SJCRH30 (cell line): ENCODE data around the gene TANGO6. TPM values are rescaled to one million over a fixed set of nuclear protein-coding genes. Genes with fewer than 3 reads are reported as not detected.

Experiments
- DNase-seq, 2 experiments: peaks; one replicate each; pipeline ENCODE4 v3.0.0-alpha.2; 2015 to 2020
- H3K27ac ChIP-seq: fragments of 250-450 bp; sonication (Bioruptor Pico); 2 replicates; pipeline ENCODE4 v1.5.1; 2020; ENCODE audit warnings: mild to moderate bottlenecking, moderate library complexity
- H3K27me3 ChIP-seq: fragments of 250-450 bp; sonication (Bioruptor Pico); 2 replicates; pipeline ENCODE4 v1.5.1; 2020; ENCODE audit warnings: mild to moderate bottlenecking, moderate library complexity
- H3K36me3 ChIP-seq: fragments of 250-450 bp; sonication (Bioruptor Pico); 2 replicates; pipeline ENCODE4 v1.5.1; 2020; ENCODE audit warnings: mild to moderate bottlenecking, moderate library complexity
- H3K4me1 ChIP-seq: fragments of 250-450 bp; sonication (Bioruptor Pico); 2 replicates; pipeline ENCODE4 v1.5.1; 2020; ENCODE audit warnings: mild to moderate bottlenecking, moderate library complexity
- H3K4me3 ChIP-seq: fragments of 250-450 bp; sonication (Bioruptor Pico); 2 replicates; pipeline ENCODE4 v1.5.1; 2020; ENCODE audit warnings: mild to moderate bottlenecking, moderate library complexity
- H3K9me3 ChIP-seq: fragments of 250-450 bp; sonication (Bioruptor Pico); replicated peaks from 2 replicates; pipeline ENCODE4 v1.5.1; 2020; ENCODE audit warnings: mild to moderate bottlenecking, moderate library complexity
- total RNA-seq: library from RNA; depleted of rRNA; stranded (reverse); fragments of >200 nt; shearing (Covaris generic); gene quantifications from 2 replicates; pipeline ENCODE4 v1.2.3, GENCODE V29; 2014

Gene TANGO6
- total RNA-seq, 1 experiment from 2014 or later: 7.3 TPM

- Histone ChIP-seq H3K9me3 (no peaks in the 10 kb centered on the region), H3K27me3 (no peaks in the 10 kb centered on the region), H3K4me3 (no peak overlapping the region), H3K36me3 (no peaks in the 10 kb centered on the region), H3K27ac (no peak overlapping the region), H3K4me1 (no peaks in the 10 kb centered on the region)
- no peak for DNase-seq
Measured at GRCh38 chr16:68915589-68915988, 72.3 kb downstream of the TANGO6 start.

DNA sequence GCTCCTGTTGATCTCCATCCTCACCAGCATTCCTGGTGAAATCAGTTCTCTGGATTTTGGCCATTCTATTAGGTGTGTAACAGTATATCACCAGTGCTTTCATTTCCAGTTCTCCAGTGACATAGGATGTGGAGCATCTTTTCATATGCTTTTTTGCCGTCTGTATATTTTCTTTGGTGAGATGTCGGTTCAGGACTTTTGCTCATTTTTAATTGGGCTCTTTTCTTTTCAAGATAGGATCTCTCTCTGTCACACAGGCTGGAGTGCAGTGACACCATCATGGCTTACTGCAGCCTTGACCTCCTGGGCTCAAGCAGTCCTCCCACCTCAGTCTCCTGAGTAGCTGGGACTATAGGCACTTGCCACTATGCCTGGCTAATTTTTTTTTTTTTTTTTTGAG lies 74.2 kb downstream of the TANGO6 start:
- no peak overlapping the region for H3K27ac ChIP-seq
- no peak for DNase-seq
- H3K4me1 ChIP-seq: no peaks in the 10 kb centered on the region
- no peaks in the 10 kb centered on the region for H3K9me3 ChIP-seq
- H3K27me3 ChIP-seq: no peaks in the 10 kb centered on the region
- H3K4me3 ChIP-seq: no peak overlapping the region
- no peaks in the 10 kb centered on the region for H3K36me3 ChIP-seq

- Histone ChIP-seq H3K27me3 (no peaks in the 10 kb centered on the region), H3K9me3 (no peaks in the 10 kb centered on the region), H3K27ac (no peak overlapping the region), H3K4me1 (no peaks in the 10 kb centered on the region), H3K4me3 (no peak overlapping the region), H3K36me3 (no peaks in the 10 kb centered on the region)
- no peak for DNase-seq
Measured at GRCh38 chr16:68920349-68920748, 77.0 kb downstream of the TANGO6 start.

DNA sequence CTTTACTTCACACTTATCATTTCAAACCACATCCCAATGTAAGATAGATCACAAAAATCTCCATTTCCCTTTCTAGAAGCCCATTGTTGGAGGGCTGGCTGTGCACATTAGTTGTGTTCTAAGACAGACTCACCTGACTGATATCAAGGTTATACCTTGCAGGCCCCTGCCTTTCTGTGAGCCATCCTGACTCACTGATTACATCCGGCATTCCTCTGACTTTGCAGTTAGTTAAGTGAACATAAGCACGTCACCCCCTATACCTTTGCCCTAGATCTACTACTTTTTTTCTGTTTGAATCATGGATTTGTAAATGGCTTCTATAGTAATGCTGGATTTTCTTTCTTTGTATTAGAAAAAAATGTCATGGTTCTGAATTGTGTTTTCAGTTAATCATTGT lies 78.3 kb downstream of the TANGO6 start:
- H3K36me3 ChIP-seq: no peaks in the 10 kb centered on the region
- no peaks in the 10 kb centered on the region for H3K4me1 ChIP-seq
- no peaks in the 10 kb centered on the region for H3K9me3 ChIP-seq
- H3K27me3 ChIP-seq: no peaks in the 10 kb centered on the region
- no peak overlapping the region for H3K4me3 ChIP-seq
- no peak overlapping the region for H3K27ac ChIP-seq
- no peak for DNase-seq

- no peak for DNase-seq
- no peaks in the 10 kb centered on the region for H3K36me3 ChIP-seq
Measured at GRCh38 chr16:68923116-68923515, 79.8 kb downstream of the TANGO6 start.

GRCh38 chr16:68927018-68927417 lies 83.7 kb downstream of the TANGO6 start:
- no peaks in the 10 kb centered on the region for H3K4me1 ChIP-seq
- DNase-seq: no peak
- H3K27ac ChIP-seq: no peak overlapping the region
- H3K27me3 ChIP-seq: no peaks in the 10 kb centered on the region
- H3K9me3 ChIP-seq: no peaks in the 10 kb centered on the region
- no peak overlapping the region for H3K4me3 ChIP-seq
- no peaks in the 10 kb centered on the region for H3K36me3 ChIP-seq

More at GRCh38 chr16:68923116-68923515, 79.8 kb downstream of the TANGO6 start:
- H3K27me3 ChIP-seq: no peaks in the 10 kb centered on the region
- H3K27ac ChIP-seq: no peak overlapping the region
- no peaks in the 10 kb centered on the region for H3K9me3 ChIP-seq
- H3K4me3 ChIP-seq: no peak overlapping the region
- H3K4me1 ChIP-seq: no peaks in the 10 kb centered on the region

DNA sequence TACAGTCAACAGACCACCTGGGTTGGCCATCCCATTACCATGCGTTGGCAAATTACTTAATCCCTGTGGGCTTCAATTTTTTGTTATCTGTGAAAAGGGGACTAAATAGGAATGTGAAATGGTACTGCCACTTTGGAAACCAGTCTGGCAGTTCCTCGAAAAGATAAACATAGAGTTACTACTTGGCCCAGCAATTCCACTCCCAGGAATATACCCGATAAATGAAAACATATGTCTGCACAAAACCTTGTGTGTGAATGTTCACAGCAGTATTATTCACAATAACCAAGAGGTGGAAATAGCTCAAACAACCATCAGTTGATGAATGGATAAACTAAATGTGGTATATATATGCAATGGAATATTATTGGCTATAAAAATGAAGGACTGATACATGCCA lies 87.9 kb downstream of the TANGO6 start:
- Histone ChIP-seq H3K27ac (no peak overlapping the region), H3K9me3 (no peaks in the 10 kb centered on the region), H3K4me1 (no peaks in the 10 kb centered on the region), H3K36me3 (no peaks in the 10 kb centered on the region), H3K4me3 (no peak overlapping the region), H3K27me3 (no peaks in the 10 kb centered on the region)
- DNase-seq: no peak

GRCh38 chr16:68934402-68934801 lies 91.1 kb downstream of the TANGO6 start:
- Histone ChIP-seq H3K36me3 (no peaks in the 10 kb centered on the region), H3K4me3 (no peak overlapping the region), H3K27me3 (no peaks in the 10 kb centered on the region), H3K9me3 (no peaks in the 10 kb centered on the region), H3K27ac (no peak overlapping the region), H3K4me1 (no peaks in the 10 kb centered on the region)
- no peak for DNase-seq

DNA sequence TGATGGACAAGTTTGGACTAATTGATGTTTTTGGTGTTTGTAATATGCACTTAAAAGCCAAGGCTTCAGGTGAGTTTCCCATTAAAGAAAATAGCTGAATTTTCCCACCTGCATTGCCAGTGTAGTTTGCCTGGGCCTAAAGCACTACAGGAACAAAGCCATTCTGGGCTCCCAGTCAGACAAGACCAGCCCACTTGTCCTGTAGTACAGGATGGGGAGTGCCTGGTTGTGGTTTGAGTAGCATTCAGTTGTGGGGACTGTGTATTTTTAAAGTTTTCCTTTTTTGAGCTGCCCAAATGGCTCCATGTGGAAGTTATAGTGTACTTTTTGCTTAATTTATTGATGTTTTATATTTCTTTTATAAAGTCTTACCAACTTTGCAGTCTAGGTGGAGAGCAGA lies 91.7 kb downstream of the TANGO6 start:
- DNase-seq: no peak
- no peak overlapping the region for H3K4me3 ChIP-seq

GRCh38 chr16:68936736-68937631 lies 93.7 kb downstream of the TANGO6 start:
- no peak for DNase-seq
- H3K27me3 ChIP-seq: no peaks in the 10 kb centered on the region

More for the DNA sequence above, 91.7 kb downstream of the TANGO6 start:
- no peaks in the 10 kb centered on the region for H3K9me3 ChIP-seq
- H3K36me3 ChIP-seq: no peaks in the 10 kb centered on the region
- no peak overlapping the region for H3K27ac ChIP-seq
- no peaks in the 10 kb centered on the region for H3K4me1 ChIP-seq
- H3K27me3 ChIP-seq: no peaks in the 10 kb centered on the region

GRCh38 chr16:68939692-68940320 lies 96.5 kb downstream of the TANGO6 start:
- Histone ChIP-seq H3K9me3 (no peaks in the 10 kb centered on the region), H3K4me3 (no peak overlapping the region), H3K4me1 (no peaks in the 10 kb centered on the region), H3K27ac (no peak overlapping the region), H3K36me3 (no peaks in the 10 kb centered on the region), H3K27me3 (no peaks in the 10 kb centered on the region)
- DNase-seq: no peak

More at GRCh38 chr16:68936736-68937631, 93.7 kb downstream of the TANGO6 start:
- no peaks in the 10 kb centered on the region for H3K36me3 ChIP-seq
- no peak overlapping the region for H3K4me3 ChIP-seq
- H3K9me3 ChIP-seq: no peaks in the 10 kb centered on the region
- H3K27ac ChIP-seq: no peak overlapping the region
- H3K4me1 ChIP-seq: no peaks in the 10 kb centered on the region

- Histone ChIP-seq H3K9me3 (no peaks in the 10 kb centered on the region), H3K36me3 (no peaks in the 10 kb centered on the region), H3K4me1 (no peaks in the 10 kb centered on the region), H3K4me3 (no peak overlapping the region), H3K27ac (no peak overlapping the region), H3K27me3 (no peaks in the 10 kb centered on the region)
- DNase-seq: no peak
Measured at GRCh38 chr16:68940816-68941215, 97.5 kb downstream of the TANGO6 start.

- H3K4me1 ChIP-seq: no peaks in the 10 kb centered on the region
- no peaks in the 10 kb centered on the region for H3K27me3 ChIP-seq
- no peaks in the 10 kb centered on the region for H3K9me3 ChIP-seq
Measured at GRCh38 chr16:68943961-68944360, 100.6 kb downstream of the TANGO6 start.

GRCh38 chr16:68948230-68948910 lies 105.0 kb downstream of the TANGO6 start:
- no peak overlapping the region for H3K27ac ChIP-seq
- DNase-seq: no peak
- no peak overlapping the region for H3K4me3 ChIP-seq
- H3K4me1 ChIP-seq: no peaks in the 10 kb centered on the region
- H3K27me3 ChIP-seq: no peaks in the 10 kb centered on the region
- no peaks in the 10 kb centered on the region for H3K36me3 ChIP-seq
- no peaks in the 10 kb centered on the region for H3K9me3 ChIP-seq

More at GRCh38 chr16:68943961-68944360, 100.6 kb downstream of the TANGO6 start:
- DNase-seq: no peak
- Histone ChIP-seq H3K4me3 (no peak overlapping the region), H3K27ac (no peak overlapping the region), H3K36me3 (no peaks in the 10 kb centered on the region)
